ENCODE results near the gene LY6G6C. TPM values are rescaled to one million over a fixed set of nuclear protein-coding genes. Genes with fewer than 3 reads are reported as not detected.

LY6G6C gene
- not detected in 2 replicates for total RNA-seq

GRCh38 chr6:31721351-31722020 lies at the start of gene LY6G6C:
Gene LY6G6C, minus strand, starts transcription at chr6:31721746. Its CDS starts 67 bp downstream, at chr6:31721679.

DNA sequence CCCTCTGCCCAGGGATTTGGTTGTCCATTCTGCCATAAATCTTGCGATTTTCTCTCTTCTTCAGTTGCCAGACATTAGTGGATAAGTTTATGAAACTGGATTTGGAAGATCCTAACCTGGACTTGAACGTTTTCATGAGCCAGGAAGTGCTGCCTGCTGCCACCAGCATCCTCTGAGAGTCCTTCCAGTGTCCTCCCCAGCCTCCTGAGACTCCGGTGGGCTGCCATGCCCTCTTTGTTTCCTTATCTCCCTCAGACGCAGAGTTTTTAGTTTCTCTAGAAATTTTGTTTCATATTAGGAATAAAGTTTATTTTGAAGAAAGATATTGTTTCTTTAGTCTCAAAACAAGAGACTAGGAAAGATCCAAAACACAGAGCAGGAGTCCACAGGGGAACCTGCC lies 40.8 kb upstream of the LY6G6C start, which contains the start of gene SAPCD1:
Gene SAPCD1, plus strand, starts transcription at position 301 of the 400 bp plus-strand sequence. CDS start 399 bp downstream, outside the sequence.

GRCh38 chr6:31739639-31740396 lies 18.3 kb upstream of the LY6G6C start, which contains the start of gene MSH5:
Gene MSH5, plus strand, starts transcription at chr6:31740005. Its CDS starts 462 bp downstream, at chr6:31740467.

GRCh38 chr6:31736021-31736767 lies 14.6 kb upstream of the LY6G6C start, which contains the start of gene CLIC1:
Gene CLIC1, minus strand, starts transcription at chr6:31736530. Its CDS starts 230 bp downstream, at chr6:31736300.

GRCh38 chr6:31728767-31729514 lies 7.4 kb upstream of the LY6G6C start, which contains the start of gene DDAH2:
Gene DDAH2, minus strand, starts transcription at chr6:31729299. Its CDS starts 138 bp downstream, at chr6:31729161.

GRCh38 chr6:31723245-31723979 lies 1.9 kb upstream of the LY6G6C start, which contains the start of gene MPIG6B:
Gene MPIG6B, plus strand, starts transcription at chr6:31723373. Its CDS starts 11 bp downstream, at chr6:31723384.

GRCh38 chr6:31715022-31715958 lies 6.3 kb downstream of the LY6G6C start, which contains the start of gene LY6G6D:
Gene LY6G6D, plus strand, starts transcription at chr6:31715348. Its CDS starts 8 bp downstream, at chr6:31715356.

DNA sequence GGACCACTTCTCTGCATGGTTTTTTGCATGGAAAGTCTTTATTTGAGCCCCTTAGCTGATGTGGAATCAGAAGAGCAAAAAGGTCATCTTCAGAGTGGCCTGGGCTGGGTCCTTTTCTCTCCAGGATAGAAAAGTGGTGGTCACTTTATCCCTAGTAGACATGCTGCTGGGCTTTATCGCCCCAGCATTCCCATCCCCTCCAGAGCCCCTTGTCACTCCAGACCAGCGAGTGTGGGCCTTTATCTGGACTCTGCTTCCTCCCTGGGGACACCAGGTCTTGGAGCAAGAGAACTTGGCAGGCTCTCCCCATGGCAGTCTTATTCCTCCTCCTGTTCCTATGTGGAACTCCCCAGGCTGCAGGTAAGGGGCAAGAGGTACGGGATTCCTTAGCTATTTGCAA lies 14.9 kb downstream of the LY6G6C start, which contains the start of gene LY6G6F:
Gene LY6G6F, plus strand, starts transcription at position 268 of the 400 bp plus-strand sequence. Its CDS starts 41 bp downstream, at position 309.

DNA sequence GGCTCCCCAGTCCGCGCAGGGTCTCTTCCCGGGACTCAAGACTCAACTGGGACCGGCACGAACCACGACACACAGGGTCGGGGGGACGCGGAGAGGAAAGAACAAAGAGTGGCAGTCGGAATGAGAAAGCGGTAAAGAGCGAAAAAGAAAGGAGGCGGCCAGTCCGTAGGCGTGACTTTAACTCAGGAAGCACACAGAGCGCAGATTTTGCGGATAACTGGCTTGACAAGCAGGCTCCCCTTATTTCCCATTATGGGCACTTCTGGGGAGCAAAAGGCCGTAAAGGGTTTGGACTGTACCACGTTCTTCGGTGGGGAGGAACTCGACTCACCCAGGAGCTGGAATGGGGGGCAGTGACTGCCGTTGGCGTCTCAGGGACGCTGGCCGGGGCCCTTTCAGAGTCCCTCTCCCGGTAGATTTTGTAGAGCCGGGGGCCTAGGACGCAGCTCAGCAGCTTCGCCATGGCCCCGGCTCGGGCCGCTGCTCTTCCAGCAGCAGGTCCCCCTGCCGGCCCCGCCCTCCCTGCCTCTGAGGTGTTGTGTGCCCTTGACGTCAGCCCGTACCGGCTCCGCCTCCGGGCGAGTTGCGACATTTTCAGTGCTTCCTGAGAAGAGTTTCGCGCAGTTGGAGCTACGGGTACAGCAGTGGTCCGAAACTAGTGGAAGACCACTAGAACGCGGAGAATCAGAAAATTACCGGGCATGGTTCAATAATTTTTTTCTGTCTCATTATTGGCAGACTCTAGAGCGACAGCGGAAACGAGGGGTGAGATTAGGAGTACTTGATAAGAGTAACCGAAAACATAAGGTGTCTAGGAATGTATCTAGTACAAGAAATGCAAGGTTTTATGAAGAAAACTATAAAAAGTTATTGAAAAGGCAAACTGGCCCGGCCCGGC lies 18.5 kb downstream of the LY6G6C start, which contains the start of gene ABHD16A:
Gene ABHD16A, minus strand, starts transcription at position 506 of the 898 bp plus-strand sequence. Its CDS starts 43 bp downstream, at position 463.

GRCh38 chr6:31680226-31681134 lies 41.1 kb downstream of the LY6G6C start, which contains the start of gene LY6G5C:
Gene LY6G5C, minus strand, starts transcription at chr6:31681067. Its CDS starts 694 bp downstream, at chr6:31680373.

GRCh38 chr6:31669676-31670075 lies 51.9 kb downstream of the LY6G6C start, which contains the start of gene LY6G5B:
Gene LY6G5B, plus strand, starts transcription at chr6:31669976. Its CDS starts 975 bp downstream, at chr6:31670951.

Other genes with a start within 250 kb of the LY6G6C start
- gene MICB, start 223.6 kb downstream of the LY6G6C start, total RNA-seq, result 13.6 and 25.9 TPM in 2 replicates
- gene MCCD1, start 192.8 kb downstream of the LY6G6C start, total RNA-seq, result not detected in 2 replicates
- gene DDX39B, start 179.7 kb downstream of the LY6G6C start, total RNA-seq, result 309 and 373 TPM in 2 replicates
- 0.49 and 0.94 TPM in 2 replicates for gene ATP6V1G2, start 175.1 kb downstream of the LY6G6C start, total RNA-seq
- gene NFKBIL1, start 174.1 kb downstream of the LY6G6C start, total RNA-seq, result 18.3 and 27.2 TPM in 2 replicates
- gene LTA, start 149.5 kb downstream of the LY6G6C start, total RNA-seq, result not detected in 2 replicates
- 0.13 TPM in 1 of 2 replicates, not detected in the other for gene TNF, start 146.2 kb downstream of the LY6G6C start, total RNA-seq
- gene LTB, start 139.3 kb downstream of the LY6G6C start, total RNA-seq, result 4.9 and 39.7 TPM in 2 replicates
- gene LST1, start 135.5 kb downstream of the LY6G6C start, total RNA-seq, result 0.32 and 0.57 TPM in 2 replicates
- gene NCR3, start 128.7 kb downstream of the LY6G6C start, total RNA-seq, result not detected in 2 replicates
- not detected in 2 replicates for gene AIF1, start 106.5 kb downstream of the LY6G6C start, total RNA-seq
- 21.0 and 56.6 TPM in 2 replicates for gene PRRC2A, start 101.0 kb downstream of the LY6G6C start, total RNA-seq
- gene BAG6, start 69.1 kb downstream of the LY6G6C start, total RNA-seq, result 83.2 and 204 TPM in 2 replicates
- 0.16 and 0.25 TPM in 2 replicates for gene APOM, start 65.9 kb downstream of the LY6G6C start, total RNA-seq
- 18.5 and 21.6 TPM in 2 replicates for gene C6orf47, start 61.0 kb downstream of the LY6G6C start, total RNA-seq
- gene GPANK1, start 56.7 kb downstream of the LY6G6C start, total RNA-seq, result 11.8 and 12.3 TPM in 2 replicates
- 77.5 and 79.2 TPM in 2 replicates for gene CSNK2B, start 55.7 kb downstream of the LY6G6C start, total RNA-seq
- gene LY6G5B, start 51.8 kb downstream of the LY6G6C start, total RNA-seq, result 1.1 and 5.3 TPM in 2 replicates
- gene LY6G5C, start 40.7 kb downstream of the LY6G6C start, total RNA-seq, result 1.8 and 2.1 TPM in 2 replicates
- 48.6 and 84.4 TPM in 2 replicates for gene ABHD16A, start 18.4 kb downstream of the LY6G6C start, total RNA-seq
- gene LY6G6F, start 14.9 kb downstream of the LY6G6C start, total RNA-seq, result not detected in 2 replicates
- gene LY6G6D, start 6.4 kb downstream of the LY6G6C start, total RNA-seq, result not detected in 2 replicates
- not detected in 2 replicates for gene MPIG6B, start 1.6 kb upstream of the LY6G6C start, total RNA-seq
- gene DDAH2, start 7.6 kb upstream of the LY6G6C start, total RNA-seq, result 86.0 and 129 TPM in 2 replicates
- 347 and 730 TPM in 2 replicates for gene CLIC1, start 14.8 kb upstream of the LY6G6C start, total RNA-seq
- 4.9 and 5.8 TPM in 2 replicates for gene MSH5, start 18.3 kb upstream of the LY6G6C start, total RNA-seq
- 1.3 and 2.9 TPM in 2 replicates for gene SAPCD1, start 40.9 kb upstream of the LY6G6C start, total RNA-seq
- 0.32 and 0.38 TPM in 2 replicates for gene VWA7, start 55.6 kb upstream of the LY6G6C start, total RNA-seq
- 40.8 and 104 TPM in 2 replicates for gene VARS1, start 74.0 kb upstream of the LY6G6C start, total RNA-seq
- gene LSM2, start 85.2 kb upstream of the LY6G6C start, total RNA-seq, result 24.1 and 37.2 TPM in 2 replicates
- 0.81 and 1.8 TPM in 2 replicates for gene HSPA1L, start 93.5 kb upstream of the LY6G6C start, total RNA-seq
- gene HSPA1A, start 93.8 kb upstream of the LY6G6C start, total RNA-seq, result 98.4 and 221 TPM in 2 replicates
- 64.1 and 91.7 TPM in 2 replicates for gene HSPA1B, start 106.0 kb upstream of the LY6G6C start, total RNA-seq
- gene NEU1, start 141.1 kb upstream of the LY6G6C start, total RNA-seq, result 52.0 and 59.4 TPM in 2 replicates
- gene SLC44A4, start 157.3 kb upstream of the LY6G6C start, total RNA-seq, result 0.06 and 0.49 TPM in 2 replicates
- 28.7 and 52.4 TPM in 2 replicates for gene EHMT2, start 176.0 kb upstream of the LY6G6C start, total RNA-seq
- gene ZBTB12, start 180.3 kb upstream of the LY6G6C start, total RNA-seq, result 1.1 and 5.7 TPM in 2 replicates
- not detected in 2 replicates for gene C2, start 206.0 kb upstream of the LY6G6C start, total RNA-seq
- gene CFB, start 224.3 kb upstream of the LY6G6C start, total RNA-seq, result 0.97 and 2.5 TPM in 2 replicates
- gene NELFE, start 237.2 kb upstream of the LY6G6C start, total RNA-seq, result 76.4 and 90.9 TPM in 2 replicates
- gene SKIC2, start 237.4 kb upstream of the LY6G6C start, total RNA-seq, result 32.7 and 40.9 TPM in 2 replicates